HG03469 (cell line): ENCODE measurements around the gene SMURF2.
"Not testable (repeated sequence)": the region's sequence is repeated elsewhere in the genome, so short reads cannot be mapped to it uniquely, and the experiment has no call there.

Source experiments
- ATAC-seq: cut with Tn5 transposase; IDR thresholded peaks from one replicate; pipeline ENCODE4 v1.9.1; 2021; ENCODE audit warnings: mild to moderate bottlenecking, moderate library complexity, moderate number of reproducible peaks; ENCODE audit not compliant: unreplicated experiment

The SMURF2 gene

DNA sequence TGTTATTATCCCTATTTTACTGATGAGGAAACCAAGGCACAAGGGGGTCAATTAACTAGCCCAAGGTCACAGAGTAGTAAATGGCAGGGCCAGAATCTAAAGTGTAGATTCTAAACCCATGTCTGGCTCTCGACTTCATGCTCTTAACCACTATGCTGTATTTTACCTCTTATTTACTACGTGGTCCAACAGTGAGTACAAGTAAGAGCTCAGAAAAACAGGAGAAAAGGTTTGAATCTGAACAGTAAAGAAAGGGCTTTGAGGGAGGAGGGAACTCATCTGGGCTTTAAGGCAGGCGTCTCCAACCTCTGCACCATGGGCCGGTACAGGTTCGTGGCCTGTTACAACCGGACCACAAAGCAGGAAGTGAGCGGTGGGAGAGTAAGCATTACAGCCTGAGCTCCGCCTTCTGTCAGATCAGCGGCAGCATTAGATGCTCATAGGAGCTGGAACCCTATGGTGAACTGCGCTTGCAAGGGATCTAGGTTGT, 62.9 kb downstream of the SMURF2 start:
- no peak for ATAC-seq

DNA sequence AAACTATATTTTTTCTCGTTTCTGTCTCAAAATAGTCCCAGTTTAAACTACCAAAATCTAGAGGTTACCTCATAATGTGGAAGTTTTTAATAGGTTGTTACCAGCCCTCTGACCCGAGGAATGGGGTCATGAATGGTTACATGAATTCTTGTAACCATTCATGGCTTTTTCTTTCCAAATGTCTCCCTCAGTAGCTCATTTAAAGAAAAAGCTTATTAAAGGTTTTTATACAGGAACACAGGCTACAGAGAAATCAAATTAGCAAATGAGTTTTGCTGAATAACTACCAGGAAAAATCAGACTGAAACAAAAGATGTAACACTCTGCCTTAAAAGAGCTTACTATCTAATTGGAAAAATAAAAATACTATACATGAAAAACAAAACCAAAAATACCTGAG, 63.4 kb downstream of the SMURF2 start:
- no peak for ATAC-seq

DNA sequence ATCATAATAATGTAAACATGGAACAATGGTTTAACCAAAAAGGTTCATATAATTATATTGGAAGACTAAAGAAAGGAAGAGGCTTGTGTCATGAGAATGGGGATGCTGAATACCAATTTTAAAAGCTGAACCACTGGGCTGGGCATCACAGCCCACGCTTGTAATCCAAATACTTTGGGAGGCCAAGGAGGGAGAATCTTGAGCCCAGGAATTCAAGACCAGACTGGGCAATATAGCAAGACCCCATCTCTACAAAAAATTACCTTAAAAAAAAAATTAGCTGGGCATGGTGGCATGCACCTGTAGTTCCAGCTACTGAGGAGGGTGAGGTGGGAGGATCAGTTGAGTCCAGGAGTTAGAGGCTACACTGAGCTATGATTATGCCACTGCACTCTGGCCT, 65.1 kb downstream of the SMURF2 start:
- no peak for ATAC-seq

DNA sequence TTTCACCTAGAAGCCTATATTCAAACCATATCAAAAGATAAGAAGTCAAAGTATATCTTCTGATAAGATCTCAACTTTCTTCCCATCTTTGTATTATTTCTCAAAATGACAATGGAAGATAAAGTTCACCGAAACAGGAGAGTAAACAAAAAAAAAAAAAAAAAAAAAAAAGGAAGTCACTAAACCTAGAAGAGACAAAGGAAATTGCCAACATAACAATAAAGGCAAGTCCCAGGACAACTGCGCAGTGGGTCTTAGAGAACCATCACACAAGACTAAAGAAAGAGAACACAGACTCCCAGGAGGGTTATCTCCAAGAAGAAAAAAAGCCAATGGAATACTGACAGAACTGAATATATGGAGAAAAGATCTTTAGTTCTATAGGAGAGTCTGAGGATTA, 65.7 kb downstream of the SMURF2 start:
- no peak for ATAC-seq

DNA sequence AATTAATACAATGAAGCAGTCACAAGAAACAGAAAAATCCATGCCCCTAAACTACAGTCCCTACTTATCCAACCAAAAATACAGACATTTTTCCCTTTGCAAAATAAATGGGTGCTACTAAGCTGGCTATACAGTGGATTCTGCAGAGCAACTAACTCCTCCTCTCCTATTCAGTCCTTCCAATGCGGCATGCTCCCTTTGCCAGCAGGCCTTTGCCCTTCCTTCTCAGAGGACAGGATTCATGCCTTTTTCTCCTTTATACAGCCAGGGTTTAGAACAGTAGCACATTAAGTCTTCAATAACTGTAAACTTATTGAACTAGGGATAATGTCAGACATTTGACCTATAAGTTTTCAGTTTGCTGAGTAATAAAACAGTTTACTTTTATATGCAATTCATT, 70.2 kb downstream of the SMURF2 start:
- no peak for ATAC-seq

DNA sequence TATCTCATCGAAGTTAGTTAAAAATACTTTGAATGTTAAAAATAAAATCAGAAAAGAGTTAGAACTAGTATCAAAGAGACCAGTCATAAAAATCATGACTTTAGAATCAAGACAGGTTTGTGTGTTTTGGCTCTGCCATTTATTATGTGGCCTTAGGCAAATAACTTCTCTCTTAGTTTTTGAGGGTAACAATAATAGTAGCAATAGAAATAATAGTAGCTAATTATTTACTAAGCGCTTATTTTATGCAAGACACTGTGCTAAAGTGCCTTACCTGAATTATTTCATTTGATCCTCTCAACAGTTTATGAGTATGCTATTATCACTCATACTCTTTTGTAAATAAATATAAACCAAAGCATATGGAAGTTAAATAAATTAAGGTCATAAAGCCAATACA, 77.0 kb downstream of the SMURF2 start:
- ATAC-seq: no peak

DNA sequence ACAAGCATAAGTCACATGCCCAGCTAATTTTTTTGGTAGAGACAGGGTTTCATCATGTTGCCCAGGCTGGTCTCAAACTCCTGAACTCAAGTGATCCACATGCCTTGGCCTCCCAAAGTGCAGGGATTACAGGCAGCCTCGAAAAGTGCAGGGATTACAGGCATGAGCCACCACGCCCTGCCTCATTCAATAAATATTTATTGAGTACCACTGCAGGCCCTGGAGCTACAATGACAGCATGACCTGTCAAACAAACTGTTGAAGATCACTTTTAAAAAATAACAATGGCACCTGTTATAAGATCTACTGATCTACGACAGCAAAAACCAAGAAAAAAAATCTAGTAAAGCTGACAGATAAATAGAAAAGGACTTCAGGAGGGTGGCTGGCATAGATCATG, 79.1 kb downstream of the SMURF2 start:
- ATAC-seq: no peak

DNA sequence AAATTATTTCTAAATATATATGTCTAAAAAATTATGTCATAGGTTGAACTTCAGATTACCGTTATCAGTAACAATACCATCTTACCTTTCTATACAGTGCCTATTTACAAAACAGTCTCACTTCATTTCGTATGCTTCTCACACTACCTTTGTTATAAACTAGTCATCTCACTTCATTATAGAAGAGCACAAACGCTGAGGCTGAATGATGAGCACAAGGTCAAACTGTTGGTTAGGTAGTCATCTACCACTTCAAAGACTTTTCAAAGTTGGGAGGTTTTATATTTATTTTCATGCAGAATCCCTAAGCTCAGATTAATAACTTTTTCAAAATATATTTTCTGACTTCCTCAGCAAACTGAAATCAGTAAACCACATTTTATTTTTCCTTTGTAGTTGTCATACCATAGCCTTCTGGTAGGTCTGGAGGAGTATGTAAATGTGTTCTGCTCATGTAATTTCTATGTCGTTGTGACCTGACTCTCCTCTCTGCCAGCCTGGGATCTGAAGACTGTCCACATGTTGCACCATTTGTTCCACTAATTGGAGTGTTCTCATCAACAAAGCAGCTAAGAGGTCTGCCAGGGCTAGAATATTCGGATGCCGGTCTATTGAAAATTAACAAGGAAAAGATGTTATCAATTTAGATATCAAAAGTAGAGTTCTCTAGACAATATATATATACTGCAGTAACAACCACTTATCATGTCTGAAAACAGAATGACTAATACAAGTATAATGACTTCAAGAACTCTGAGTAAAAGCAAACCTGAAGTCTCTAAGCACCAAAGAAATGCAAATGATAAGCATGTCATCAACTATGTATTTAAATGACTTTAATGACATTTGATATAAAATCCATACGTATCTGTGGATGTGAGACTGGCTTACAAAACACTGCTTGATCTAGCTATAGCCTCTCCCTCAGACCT, 81.5 kb downstream of the SMURF2 start:
- no peak for ATAC-seq

DNA sequence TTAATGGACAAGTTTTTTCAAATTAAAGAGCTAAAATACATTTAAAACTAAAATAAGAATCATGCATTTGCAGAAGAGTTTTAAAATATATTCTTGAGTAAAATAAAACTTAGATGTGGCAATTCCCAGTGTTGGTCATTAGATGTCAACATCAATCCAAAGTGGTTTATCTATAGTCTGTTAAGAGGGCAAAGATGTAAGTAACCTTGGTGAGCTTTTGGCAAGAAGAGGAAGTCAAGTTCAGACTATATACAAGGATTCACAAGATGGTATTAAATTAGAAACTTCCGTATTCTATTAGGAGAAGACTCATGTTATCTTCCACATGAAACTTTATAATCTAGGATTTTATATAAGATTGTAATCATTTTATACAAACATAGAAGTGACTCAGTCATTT, 82.2 kb downstream of the SMURF2 start:
- no peak for ATAC-seq

DNA sequence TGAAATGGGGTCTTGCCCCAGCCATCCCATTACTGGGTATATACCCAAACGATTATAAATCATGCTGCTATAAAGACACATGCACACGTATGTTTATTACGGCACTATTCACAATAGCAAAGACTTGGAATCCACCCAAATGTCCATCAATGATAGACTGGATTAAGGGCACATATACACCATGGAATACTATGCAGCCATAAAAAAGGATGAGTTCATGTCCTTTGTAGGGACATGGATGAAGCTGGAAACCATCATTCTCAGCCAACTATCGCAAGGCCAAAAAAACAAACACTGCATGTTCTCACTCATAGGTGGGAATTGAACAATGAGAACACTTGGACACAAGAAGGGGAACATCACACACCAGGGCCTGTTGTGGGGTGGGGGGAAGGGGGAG, 85.1 kb downstream of the SMURF2 start:
- not testable (repeated sequence) for ATAC-seq

DNA sequence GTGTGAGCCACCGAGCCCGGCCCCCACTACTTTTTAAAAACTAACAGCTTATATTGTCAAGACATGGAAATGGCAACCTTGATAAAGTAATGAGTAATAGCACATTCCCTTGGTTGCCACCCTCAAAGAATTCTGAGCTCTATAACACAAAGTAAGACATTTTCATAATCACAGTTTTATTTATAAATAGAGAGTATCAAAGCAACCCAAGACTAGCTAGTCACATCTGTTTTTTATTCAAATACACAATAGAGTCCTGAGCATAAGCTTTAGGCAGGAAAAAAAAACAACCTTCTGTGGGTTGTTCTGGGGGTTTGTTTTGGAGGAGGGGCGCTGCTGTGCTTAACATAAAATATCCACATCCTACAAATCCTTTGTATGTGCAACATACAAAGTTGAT, 86.7 kb downstream of the SMURF2 start:
- ATAC-seq: no peak

DNA sequence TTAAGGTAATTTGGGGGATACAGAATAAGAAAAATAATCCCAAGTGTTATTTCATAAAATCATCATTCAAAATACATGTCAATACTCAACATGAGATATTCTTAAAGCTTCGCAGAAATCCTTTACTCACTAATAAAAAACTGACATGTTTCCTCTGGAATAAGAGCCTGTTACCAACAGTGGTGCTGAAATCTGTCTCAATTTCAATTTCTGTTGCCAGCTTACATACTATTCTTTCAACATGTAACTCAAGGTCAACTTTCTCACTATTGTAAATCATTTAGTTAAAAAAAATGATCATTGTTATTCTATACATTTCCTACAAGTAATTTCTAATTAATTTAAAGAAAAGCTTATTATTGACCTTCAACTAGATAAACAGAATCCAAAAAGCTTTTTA, 87.5 kb downstream of the SMURF2 start:
- ATAC-seq: no peak

DNA sequence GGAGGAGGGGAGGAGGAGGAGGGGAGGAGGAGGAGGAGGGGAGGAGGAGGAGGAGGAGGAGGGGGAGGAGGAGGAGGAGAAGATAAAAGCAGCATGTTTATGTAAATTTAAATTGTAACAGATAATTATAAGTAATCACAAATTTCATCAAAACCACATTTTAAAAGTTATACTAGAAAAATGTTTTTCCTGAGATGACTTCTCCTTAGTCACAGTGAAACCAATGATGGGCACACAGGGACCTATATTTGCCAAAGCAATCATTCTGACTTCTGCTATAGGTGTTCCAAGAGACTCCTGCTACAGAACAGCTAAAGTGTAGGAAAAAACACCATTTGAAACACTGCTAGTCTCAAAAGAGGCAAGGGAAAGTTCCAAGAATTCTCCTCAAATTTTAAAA, 88.9 kb downstream of the SMURF2 start:
- no peak for ATAC-seq

DNA sequence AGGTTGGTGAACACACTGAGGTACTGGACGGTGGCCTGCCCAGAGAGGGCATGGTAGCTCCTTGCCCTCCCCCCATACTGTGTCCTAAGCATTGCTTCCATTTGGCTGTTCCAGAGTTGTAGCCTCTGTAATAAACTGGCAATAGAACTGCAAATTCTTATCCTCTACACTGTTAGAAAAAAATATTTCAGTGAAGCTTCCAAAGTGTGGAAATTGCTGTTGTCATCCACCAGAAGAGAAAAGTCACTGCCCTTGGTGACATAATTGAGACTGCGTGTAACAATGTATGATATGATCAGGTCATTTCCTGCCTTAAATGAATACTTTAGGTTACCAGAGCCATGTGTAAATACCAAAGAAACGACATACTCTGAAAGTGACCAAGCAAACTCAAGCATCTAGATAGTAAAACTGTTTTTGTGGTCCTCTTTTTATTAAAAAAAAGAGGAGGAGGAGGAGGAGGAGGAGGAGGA, 89.4 kb downstream of the SMURF2 start:
- ATAC-seq: no peak

DNA sequence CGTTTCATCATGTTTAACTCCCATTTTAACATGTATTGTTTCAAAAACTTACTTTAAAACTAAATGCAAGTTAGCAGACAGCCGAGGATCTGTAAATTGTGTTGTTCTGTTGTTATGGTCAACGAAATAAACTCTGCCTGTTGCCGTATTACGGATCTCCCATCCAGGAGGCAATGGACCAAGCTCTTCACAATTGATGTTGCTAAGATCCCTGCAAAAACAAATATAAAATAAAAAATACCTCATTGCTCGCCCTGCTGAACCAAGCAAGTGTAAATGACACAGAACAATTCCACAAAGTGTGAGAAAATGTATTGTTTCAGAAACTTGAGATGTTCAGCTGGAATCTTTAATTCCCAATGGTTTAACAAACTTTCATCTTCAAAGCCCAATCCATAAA, 90.4 kb downstream of the SMURF2 start:
- ATAC-seq: no peak

DNA sequence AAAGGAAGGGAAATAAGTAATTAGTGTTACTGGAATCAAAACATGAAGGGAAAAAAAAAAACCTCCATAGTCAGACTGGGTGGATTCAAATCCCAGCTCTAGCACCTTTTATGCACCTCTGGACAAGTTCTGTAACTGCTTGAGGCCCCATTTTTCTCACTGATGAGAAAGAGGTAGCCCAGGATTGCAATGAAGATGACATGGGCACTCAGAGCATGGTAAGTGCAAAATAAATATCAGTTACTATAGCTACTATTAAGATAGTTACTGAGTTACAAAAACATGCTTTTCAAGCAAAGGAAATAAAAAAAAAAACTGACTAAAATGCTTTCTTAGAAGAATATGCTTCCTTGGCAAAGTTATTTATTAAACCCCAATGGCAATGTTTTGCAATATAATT, 96.5 kb downstream of the SMURF2 start:
- no peak for ATAC-seq

DNA sequence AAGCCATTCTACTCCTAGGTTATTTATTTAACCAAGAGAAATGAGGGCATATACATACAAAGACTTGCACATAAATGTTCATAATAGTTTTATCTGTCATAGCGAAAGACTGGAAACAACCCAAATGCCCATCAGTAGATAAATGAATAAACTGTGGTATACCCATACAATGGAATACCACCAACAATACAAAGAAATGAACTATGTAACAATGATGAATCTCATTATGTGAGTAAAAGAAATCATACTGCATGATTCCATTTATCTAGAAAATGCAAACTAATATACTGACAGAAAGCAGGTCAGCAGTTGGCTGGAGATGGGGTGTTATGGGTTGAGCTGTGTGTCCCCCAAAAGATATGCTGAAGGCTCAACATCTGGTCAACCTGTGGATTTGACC, 98.0 kb downstream of the SMURF2 start:
- no peak for ATAC-seq

DNA sequence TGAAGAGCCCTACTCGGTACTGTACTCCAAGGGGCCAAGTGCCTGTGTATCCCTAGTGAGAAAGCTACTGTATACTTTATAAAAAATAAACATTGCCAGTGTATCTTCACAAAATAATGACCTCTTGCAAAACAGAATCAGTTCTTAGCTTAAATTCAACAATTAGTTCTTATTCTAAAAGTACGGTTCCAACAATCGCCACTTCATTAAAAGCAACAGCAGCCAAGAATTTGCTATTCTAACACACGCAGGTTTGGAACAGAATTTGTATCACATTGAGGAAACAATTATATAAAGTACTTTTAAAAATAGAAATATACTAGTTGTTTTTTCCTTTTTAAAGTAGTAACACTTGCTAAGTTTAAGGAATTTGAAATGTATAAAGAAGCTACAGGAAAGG, 106.8 kb downstream of the SMURF2 start:
- no peak for ATAC-seq

DNA sequence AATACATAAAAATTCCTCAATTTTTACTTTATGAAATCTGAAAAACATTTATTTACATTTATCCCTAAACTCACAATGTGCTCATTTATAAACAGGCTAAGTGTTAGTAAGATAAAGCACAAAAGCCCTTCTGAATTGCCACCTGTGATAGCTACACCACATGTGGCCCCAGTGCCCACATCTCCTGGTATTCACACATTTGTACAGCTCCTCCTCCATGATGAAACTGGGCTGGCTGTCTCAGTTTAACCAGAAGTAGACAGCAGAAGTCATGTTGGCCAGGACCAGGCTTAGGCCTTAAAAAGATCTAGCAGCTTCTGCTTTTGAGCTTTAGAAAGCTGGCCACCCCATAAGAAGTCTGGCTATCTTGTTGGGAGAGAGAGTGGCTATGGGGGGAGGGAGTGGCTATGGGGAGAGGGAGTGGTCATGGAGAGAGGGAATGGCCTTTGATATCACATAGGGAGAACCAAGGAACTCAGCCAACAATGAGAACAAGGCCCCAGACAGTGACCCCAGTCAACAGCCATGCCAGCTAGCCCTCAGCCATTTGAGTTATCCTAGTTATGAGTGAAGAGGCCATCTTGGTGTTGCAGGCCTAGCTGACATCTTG, 108.0 kb downstream of the SMURF2 start:
- ATAC-seq: no peak

DNA sequence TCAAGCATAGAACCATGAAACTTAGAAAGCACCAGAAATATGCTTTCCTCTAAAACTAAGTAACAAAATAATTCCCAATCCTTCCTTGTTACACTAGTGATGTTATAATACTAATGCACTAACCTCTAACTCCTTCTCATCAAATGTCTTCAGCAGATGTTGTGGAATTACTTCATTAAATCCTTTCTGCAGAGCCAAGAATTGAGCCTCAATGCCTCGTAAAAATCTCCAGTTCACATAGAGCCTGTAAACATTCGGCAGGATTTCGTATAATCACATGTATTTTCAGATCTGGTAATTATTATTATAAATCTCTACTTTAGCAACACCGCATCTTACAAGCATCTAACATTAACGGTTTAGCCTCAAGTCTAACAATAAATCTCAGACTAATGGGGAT, 110.6 kb downstream of the SMURF2 start:
- ATAC-seq: no peak

DNA sequence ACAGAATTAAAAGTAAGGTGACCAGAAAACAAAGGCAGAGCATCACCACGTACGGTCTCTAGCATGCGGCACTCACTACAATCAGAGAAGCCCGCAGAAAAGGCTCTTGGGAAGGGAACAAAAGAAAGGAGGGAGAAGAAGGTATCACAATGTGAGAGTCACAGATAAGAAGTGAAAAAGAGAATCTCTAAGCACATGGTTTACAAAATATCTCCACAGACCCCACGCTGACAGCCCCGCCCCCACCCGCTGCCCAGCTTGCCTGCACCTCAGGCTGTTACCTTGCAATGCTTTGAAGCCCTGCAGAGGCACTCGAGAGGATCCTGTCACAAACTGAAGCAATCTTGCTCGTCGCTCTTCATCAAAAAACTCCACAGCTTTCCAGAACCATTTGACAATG, 114.8 kb downstream of the SMURF2 start:
- ATAC-seq: no peak

DNA sequence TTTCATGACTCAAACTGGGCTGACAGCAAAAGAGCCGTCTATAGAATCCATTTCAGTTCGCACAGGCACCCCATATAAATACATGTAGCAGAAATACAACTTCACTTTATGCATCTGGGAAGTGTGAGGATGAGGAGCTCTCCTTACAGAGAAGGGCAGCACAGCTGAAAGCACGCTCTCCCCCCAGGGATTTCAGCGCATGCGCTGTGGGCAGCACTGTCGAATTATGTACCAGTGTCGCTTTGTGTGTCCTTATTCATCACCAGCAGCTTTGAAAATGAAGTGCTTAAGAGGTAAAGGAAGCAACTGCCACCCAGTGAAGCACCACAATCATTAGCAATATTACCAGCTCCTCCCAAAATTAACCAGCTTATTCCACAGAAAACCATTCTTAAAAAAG, 115.4 kb downstream of the SMURF2 start:
- no peak for ATAC-seq
